GM23338 (cell line): ENCODE measurements around the gene SNRNP35. TPM values are rescaled to one million over a fixed set of nuclear protein-coding genes. Genes with fewer than 3 reads are reported as not detected.

Experiments
- ATAC-seq: fragments of 200-7000 bp; cut with Tn5 transposase; 3 replicates; pipeline ENCODE4 v1.9.1; 2020
- DNase-seq: peaks from one replicate; pipeline ENCODE4 v3.0.0-alpha.2; 2015; ENCODE audit warnings: low spot score
- H2AFZ ChIP-seq: fragments of 200-600 bp; sonication (generic); 2 replicates; pipeline ENCODE4 v1.8.0; 2016; ENCODE audit warnings: antibody characterized with exemption, mild to moderate bottlenecking, moderate library complexity
- H3F3A ChIP-seq: fragments of 200-600 bp; sonication (generic); replicated peaks from 2 replicates; pipeline ENCODE4 v1.8.0; 2017; ENCODE audit warnings: antibody characterized with exemption, mixed run types, low read depth
- H3K27ac ChIP-seq: fragments of 200-600 bp; sonication (generic); 2 replicates; pipeline ENCODE4 v1.6.1; 2016; ENCODE audit warnings: low read depth
- H3K27me3 ChIP-seq: fragments of 200-600 bp; sonication (generic); 2 replicates; pipeline ENCODE4 v1.8.0; 2016; ENCODE audit warnings: mild to moderate bottlenecking, mixed run types, moderate library complexity; ENCODE audit not compliant: insufficient read depth
- H3K36me3 ChIP-seq: fragments of 200-600 bp; sonication (generic); 2 replicates; pipeline ENCODE4 v1.8.0; 2016; ENCODE audit warnings: mild to moderate bottlenecking; ENCODE audit not compliant: insufficient read depth
- H3K4me1 ChIP-seq: fragments of 200-600 bp; sonication (generic); 2 replicates; pipeline ENCODE4 v1.8.0; 2016; ENCODE audit warnings: mild to moderate bottlenecking, moderate library complexity; ENCODE audit not compliant: insufficient read depth
- H3K4me2 ChIP-seq: fragments of 200-600 bp; sonication (generic); 2 replicates; pipeline ENCODE4 v1.7.1; 2017; ENCODE audit warnings: mixed run types
- H3K4me3 ChIP-seq: fragments of 200-600 bp; sonication (generic); 2 replicates; pipeline ENCODE4 v1.6.1; 2016; ENCODE audit warnings: mixed run types
- H3K79me2 ChIP-seq: fragments of 200-600 bp; sonication (generic); replicated peaks from 2 replicates; pipeline ENCODE4 v1.8.0; 2017; ENCODE audit warnings: mild to moderate bottlenecking; ENCODE audit not compliant: insufficient read depth
- H3K9me2 ChIP-seq: fragments of 200-600 bp; sonication (generic); 2 replicates; pipeline ENCODE4 v1.8.0; 2017; ENCODE audit not compliant: insufficient read depth
- H4K20me1 ChIP-seq: fragments of 200-600 bp; sonication (generic); replicated peaks from 2 replicates; pipeline ENCODE4 v1.8.0; 2017; ENCODE audit warnings: mild to moderate bottlenecking; ENCODE audit not compliant: insufficient read depth
- H3K27ac Mint-ChIP-seq: 2 replicates; pipeline ENCODE4 v1.8.0; 2020; ENCODE audit warnings: inconsistent platforms, mild to moderate bottlenecking, moderate library complexity, mixed read lengths
- H3K27me3 Mint-ChIP-seq: 3 replicates; pipeline ENCODE4 v1.8.0; 2022; ENCODE audit warnings: low read depth, mild to moderate bottlenecking, moderate library complexity, mixed read lengths, inconsistent platforms; ENCODE audit not compliant: insufficient read depth, poor library complexity
- H3K36me3 Mint-ChIP-seq: 3 replicates; pipeline ENCODE4 v1.8.0; 2021; ENCODE audit warnings: low read depth, mild to moderate bottlenecking, inconsistent platforms, moderate library complexity, mixed read lengths
- H3K4me1 Mint-ChIP-seq: 3 replicates; pipeline ENCODE4 v1.8.0; 2020; ENCODE audit warnings: mild to moderate bottlenecking, inconsistent platforms, mixed read lengths
- H3K4me3 Mint-ChIP-seq: 3 replicates; pipeline ENCODE4 v1.8.0; 2021; ENCODE audit warnings: moderate library complexity, mild to moderate bottlenecking, inconsistent platforms, mixed read lengths
- H3K9me3 Mint-ChIP-seq: 3 replicates; pipeline ENCODE4 v1.8.0; 2020; ENCODE audit warnings: moderate library complexity, mild to moderate bottlenecking, inconsistent platforms, mixed read lengths
- CREB1 ChIP-seq: fragments of 250-450 bp; sonication (Bioruptor Pico); IDR thresholded peaks from 2 replicates; pipeline ENCODE4 v1.5.0; 2020; ENCODE audit warnings: low read depth, mild to moderate bottlenecking, moderate library complexity
- CTCF ChIP-seq, 2 experiments: fragments of 200-600 bp in 1 of 2; sonication (generic) in 1 of 2; conservative IDR thresholded peaks; 2 replicates each; pipeline versions ENCODE4 v1.5.1 to v1.6.1; 2016 to 2017; ENCODE audit warnings: antibody characterized with exemption in 2 of 2, low read depth in 2 of 2, mild to moderate bottlenecking in 2 of 2, moderate library complexity in 1 of 2
- EZH2 ChIP-seq: fragments of 200-600 bp; sonication (generic); IDR thresholded peaks from one replicate; pipeline ENCODE4 v1.8.0; 2017; ENCODE audit warnings: antibody characterized with exemption, mild to moderate bottlenecking, low read depth; ENCODE audit not compliant: unreplicated experiment
- JUNB ChIP-seq: IDR thresholded peaks from one replicate; pipeline ENCODE4 v1.6.1; 2016; ENCODE audit warnings: antibody characterized with exemption; ENCODE audit not compliant: unreplicated experiment
- ZNF114 ChIP-seq: fragments of 250-450 bp; sonication (Bioruptor Pico); IDR thresholded peaks from 2 replicates; pipeline ENCODE4 v1.5.0; 2020; ENCODE audit warnings: mild to moderate bottlenecking, moderate library complexity
- polyA plus RNA-seq: library from polyadenylated mRNA; unstranded; fragments of >200 nt; fragmentation: Nextera tagmentation; extraction: Ambion mirVana; gene quantifications from 2 replicates; pipeline ENCODE4 v1.2.1, GENCODE V29; 2016
- total RNA-seq: library from RNA; depleted of rRNA; stranded (reverse); fragments of >200 nt; shearing (Covaris generic); gene quantifications from 2 replicates; pipeline ENCODE4 v1.2.3, GENCODE V29; 2014
- TF ChIP-seq, protein P1 (sequence below): fragments of 250-450 bp; sonication (Bioruptor Pico); IDR thresholded peaks from 2 replicates; pipeline ENCODE4 v1.5.0; 2020; ENCODE audit warnings: mild to moderate bottlenecking, moderate library complexity
- TF ChIP-seq, protein P2 (sequence below): IDR thresholded peaks from one replicate; pipeline ENCODE4 v1.6.1; 2018; ENCODE audit warnings: antibody characterized with exemption; ENCODE audit not compliant: unreplicated experiment

The SNRNP35 gene
- total and polyA plus RNA-seq, 2 experiments from 2014 or later: 8.4 to 38.4 TPM

DNA sequence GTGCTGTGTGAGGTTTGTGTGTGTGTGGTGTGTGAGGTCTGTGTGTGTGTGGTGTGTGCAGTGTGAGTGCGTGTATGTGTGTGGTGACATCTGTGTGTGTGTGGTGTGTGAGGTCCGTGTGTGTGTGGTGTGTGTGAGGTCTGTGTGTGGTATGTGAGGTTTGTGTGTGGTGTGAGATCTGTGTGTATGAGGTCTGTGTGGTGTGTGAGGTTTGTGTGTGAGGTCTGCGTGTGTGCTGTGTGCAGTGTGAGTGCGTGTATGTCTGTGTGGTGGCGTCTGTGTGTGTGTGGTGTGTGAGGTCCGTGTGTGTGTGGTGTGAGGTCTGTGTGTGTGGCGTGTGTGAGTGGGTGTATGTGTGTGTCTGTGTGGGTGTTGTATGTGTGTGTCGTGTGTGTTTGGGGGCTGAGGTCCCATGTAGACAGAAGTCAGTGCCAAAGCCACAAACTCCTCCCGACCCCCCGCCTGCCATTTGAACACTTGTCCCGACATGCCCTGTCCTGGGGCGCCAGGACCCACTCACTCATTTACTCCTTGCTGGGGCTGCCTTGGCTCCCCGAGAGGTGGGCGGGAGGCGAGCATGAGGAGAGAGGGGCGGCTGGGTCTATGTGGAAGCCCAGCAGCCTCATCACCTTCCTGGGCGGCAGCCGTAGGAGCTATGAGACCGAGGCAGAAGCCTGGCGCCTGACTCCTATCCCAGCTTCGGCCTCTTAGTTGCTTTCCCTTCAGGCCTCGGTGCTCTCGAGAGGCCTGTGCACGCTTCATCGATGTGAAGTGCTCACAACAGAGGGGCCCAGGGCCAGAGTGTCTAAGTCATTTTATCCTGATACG lies 55.1 kb downstream of the SNRNP35 start (continued):
- TF ChIP-seq, protein P1, sequence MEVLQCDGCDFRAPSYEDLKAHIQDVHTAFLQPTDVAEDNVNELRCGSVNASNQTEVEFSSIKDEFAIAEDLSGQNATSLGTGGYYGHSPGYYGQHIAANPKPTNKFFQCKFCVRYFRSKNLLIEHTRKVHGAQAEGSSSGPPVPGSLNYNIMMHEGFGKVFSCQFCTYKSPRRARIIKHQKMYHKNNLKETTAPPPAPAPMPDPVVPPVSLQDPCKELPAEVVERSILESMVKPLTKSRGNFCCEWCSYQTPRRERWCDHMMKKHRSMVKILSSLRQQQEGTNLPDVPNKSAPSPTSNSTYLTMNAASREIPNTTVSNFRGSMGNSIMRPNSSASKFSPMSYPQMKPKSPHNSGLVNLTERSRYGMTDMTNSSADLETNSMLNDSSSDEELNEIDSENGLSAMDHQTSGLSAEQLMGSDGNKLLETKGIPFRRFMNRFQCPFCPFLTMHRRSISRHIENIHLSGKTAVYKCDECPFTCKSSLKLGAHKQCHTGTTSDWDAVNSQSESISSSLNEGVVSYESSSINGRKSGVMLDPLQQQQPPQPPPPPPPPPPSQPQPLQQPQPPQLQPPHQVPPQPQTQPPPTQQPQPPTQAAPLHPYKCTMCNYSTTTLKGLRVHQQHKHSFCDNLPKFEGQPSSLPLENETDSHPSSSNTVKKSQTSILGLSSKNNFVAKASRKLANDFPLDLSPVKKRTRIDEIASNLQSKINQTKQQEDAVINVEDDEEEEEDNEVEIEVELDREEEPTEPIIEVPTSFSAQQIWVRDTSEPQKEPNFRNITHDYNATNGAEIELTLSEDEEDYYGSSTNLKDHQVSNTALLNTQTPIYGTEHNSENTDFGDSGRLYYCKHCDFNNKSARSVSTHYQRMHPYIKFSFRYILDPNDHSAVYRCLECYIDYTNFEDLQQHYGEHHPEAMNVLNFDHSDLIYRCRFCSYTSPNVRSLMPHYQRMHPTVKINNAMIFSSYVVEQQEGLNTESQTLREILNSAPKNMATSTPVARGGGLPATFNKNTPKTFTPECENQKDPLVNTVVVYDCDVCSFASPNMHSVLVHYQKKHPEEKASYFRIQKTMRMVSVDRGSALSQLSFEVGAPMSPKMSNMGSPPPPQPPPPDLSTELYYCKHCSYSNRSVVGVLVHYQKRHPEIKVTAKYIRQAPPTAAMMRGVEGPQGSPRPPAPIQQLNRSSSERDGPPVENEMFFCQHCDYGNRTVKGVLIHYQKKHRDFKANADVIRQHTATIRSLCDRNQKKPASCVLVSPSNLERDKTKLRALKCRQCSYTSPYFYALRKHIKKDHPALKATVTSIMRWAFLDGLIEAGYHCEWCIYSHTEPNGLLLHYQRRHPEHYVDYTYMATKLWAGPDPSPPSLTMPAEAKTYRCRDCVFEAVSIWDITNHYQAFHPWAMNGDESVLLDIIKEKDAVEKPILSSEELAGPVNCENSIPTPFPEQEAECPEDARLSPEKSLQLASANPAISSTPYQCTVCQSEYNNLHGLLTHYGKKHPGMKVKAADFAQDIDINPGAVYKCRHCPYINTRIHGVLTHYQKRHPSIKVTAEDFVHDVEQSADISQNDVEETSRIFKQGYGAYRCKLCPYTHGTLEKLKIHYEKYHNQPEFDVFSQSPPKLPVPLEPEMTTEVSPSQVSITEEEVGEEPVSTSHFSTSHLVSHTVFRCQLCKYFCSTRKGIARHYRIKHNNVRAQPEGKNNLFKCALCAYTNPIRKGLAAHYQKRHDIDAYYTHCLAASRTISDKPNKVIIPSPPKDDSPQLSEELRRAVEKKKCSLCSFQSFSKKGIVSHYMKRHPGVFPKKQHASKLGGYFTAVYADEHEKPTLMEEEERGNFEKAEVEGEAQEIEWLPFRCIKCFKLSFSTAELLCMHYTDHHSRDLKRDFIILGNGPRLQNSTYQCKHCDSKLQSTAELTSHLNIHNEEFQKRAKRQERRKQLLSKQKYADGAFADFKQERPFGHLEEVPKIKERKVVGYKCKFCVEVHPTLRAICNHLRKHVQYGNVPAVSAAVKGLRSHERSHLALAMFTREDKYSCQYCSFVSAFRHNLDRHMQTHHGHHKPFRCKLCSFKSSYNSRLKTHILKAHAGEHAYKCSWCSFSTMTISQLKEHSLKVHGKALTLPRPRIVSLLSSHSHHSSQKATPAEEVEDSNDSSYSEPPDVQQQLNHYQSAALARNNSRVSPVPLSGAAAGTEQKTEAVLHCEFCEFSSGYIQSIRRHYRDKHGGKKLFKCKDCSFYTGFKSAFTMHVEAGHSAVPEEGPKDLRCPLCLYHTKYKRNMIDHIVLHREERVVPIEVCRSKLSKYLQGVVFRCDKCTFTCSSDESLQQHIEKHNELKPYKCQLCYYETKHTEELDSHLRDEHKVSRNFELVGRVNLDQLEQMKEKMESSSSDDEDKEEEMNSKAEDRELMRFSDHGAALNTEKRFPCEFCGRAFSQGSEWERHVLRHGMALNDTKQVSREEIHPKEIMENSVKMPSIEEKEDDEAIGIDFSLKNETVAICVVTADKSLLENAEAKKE: no peak
- no peak for TF ChIP-seq CTCF (conservative IDR thresholded peaks at IDR 0.05; ENCODE audit: low read depth in 2 of 2)

- H3K36me3 Mint-ChIP-seq: peaks cover 19% of the 10 kb centered on the region
- Histone ChIP-seq H3K27ac (peak overlapping the region; percentile 90), H3K27me3 (no peaks in the 10 kb centered on the region), H3K4me1 (no peaks in the 10 kb centered on the region), H2AFZ (no peak overlapping the region), H3K4me2 (no peak overlapping the region), H4K20me1 (no peaks in the 10 kb centered on the region; the same call in 1 of the 2 replicates), H3K4me3 (no peak overlapping the region), H3K9me2 (no peaks in the 10 kb centered on the region), H3K79me2 (no peaks in the 10 kb centered on the region), H3F3A (no peaks in the 10 kb centered on the region), H3K36me3 (no peaks in the 10 kb centered on the region)
- H3K4me3 Mint-ChIP-seq: no peak overlapping the region
- H3K4me1 Mint-ChIP-seq: peaks cover 6% of the 10 kb centered on the region; the same call in 2 of the 3 replicates
- DNase-seq (no peak), ATAC-seq (no peak)
- no peak overlapping the region for H3K27ac Mint-ChIP-seq
- H3K27me3 Mint-ChIP-seq: no peaks in the 10 kb centered on the region
- H3K9me3 Mint-ChIP-seq: no peaks in the 10 kb centered on the region
- TF ChIP-seq EZH2 (no peak), CREB1 (no peak), ZNF114 (no peak), JUNB (no peak)
- TF ChIP-seq, protein P2, sequence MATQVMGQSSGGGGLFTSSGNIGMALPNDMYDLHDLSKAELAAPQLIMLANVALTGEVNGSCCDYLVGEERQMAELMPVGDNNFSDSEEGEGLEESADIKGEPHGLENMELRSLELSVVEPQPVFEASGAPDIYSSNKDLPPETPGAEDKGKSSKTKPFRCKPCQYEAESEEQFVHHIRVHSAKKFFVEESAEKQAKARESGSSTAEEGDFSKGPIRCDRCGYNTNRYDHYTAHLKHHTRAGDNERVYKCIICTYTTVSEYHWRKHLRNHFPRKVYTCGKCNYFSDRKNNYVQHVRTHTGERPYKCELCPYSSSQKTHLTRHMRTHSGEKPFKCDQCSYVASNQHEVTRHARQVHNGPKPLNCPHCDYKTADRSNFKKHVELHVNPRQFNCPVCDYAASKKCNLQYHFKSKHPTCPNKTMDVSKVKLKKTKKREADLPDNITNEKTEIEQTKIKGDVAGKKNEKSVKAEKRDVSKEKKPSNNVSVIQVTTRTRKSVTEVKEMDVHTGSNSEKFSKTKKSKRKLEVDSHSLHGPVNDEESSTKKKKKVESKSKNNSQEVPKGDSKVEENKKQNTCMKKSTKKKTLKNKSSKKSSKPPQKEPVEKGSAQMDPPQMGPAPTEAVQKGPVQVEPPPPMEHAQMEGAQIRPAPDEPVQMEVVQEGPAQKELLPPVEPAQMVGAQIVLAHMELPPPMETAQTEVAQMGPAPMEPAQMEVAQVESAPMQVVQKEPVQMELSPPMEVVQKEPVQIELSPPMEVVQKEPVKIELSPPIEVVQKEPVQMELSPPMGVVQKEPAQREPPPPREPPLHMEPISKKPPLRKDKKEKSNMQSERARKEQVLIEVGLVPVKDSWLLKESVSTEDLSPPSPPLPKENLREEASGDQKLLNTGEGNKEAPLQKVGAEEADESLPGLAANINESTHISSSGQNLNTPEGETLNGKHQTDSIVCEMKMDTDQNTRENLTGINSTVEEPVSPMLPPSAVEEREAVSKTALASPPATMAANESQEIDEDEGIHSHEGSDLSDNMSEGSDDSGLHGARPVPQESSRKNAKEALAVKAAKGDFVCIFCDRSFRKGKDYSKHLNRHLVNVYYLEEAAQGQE: no peak
These were observed 55.9 kb downstream of the SNRNP35 start for GRCh38 chr12:123513805-123514204.
